OCI-M2 (cell line): ENCODE data around the gene DDX24.

Source experiments
- DNase-seq: peaks from one replicate; lab custom pipeline; 2025; ENCODE audit not compliant: unreplicated experiment; lab: John Stamatoyannopoulos, UW

Gene DDX24

GRCh38 chr14:94050231-94050880 lies 30.6 kb downstream of the DDX24 start:
- no peak for DNase-seq

GRCh38 chr14:94049625-94050023 lies 31.4 kb downstream of the DDX24 start:
- no peak for DNase-seq

GRCh38 chr14:94048691-94049624 lies 32.0 kb downstream of the DDX24 start:
- DNase-seq = no peak

- no peak for DNase-seq
These were observed 33.4 kb downstream of the DDX24 start for GRCh38 chr14:94047581-94047980.

- DNase-seq = no peak
These were observed 34.2 kb downstream of the DDX24 start for GRCh38 chr14:94046696-94047250.

- no peak for DNase-seq
These were observed 35.2 kb downstream of the DDX24 start for GRCh38 chr14:94045563-94046345.

GRCh38 chr14:94045101-94045500 lies 35.9 kb downstream of the DDX24 start:
- no peak for DNase-seq

- DNase-seq = no peak
These were observed 36.4 kb downstream of the DDX24 start for GRCh38 chr14:94044476-94045091.

GRCh38 chr14:94043756-94044475 lies 37.1 kb downstream of the DDX24 start:
- DNase-seq = no peak

GRCh38 chr14:94043111-94043755 lies 37.8 kb downstream of the DDX24 start:
- DNase-seq = no peak

- no peak for DNase-seq
These were observed 38.4 kb downstream of the DDX24 start for GRCh38 chr14:94042433-94043091.

GRCh38 chr14:94041551-94042346 lies 39.3 kb downstream of the DDX24 start:
- no peak for DNase-seq

GRCh38 chr14:94040796-94041195 lies 40.2 kb downstream of the DDX24 start:
- no peak for DNase-seq

- no peak for DNase-seq
These were observed 40.8 kb downstream of the DDX24 start for GRCh38 chr14:94040247-94040646.

GRCh38 chr14:94038921-94039629 lies 41.9 kb downstream of the DDX24 start:
- no peak for DNase-seq

- no peak for DNase-seq
These were observed 42.5 kb downstream of the DDX24 start for GRCh38 chr14:94038510-94038909.

GRCh38 chr14:94037954-94038353 lies 43.0 kb downstream of the DDX24 start:
- DNase-seq = no peak
